Panc1 (cell line): ENCODE measurements around the gene DHRS4.

Experiments
- POLR2AphosphoS5 ChIP-seq: IDR thresholded peaks from 2 replicates; pipeline ENCODE4 v1.6.1; 2012; ENCODE audit warnings: mild to moderate bottlenecking, low read depth, low read length, moderate library complexity
- REST ChIP-seq, 2 experiments: IDR thresholded peaks; 2 replicates each; pipeline ENCODE4 v1.6.1; 2011 to 2012; ENCODE audit warnings: low read depth in 2 of 2, control low read depth in 1 of 2, low read length in 1 of 2, mild to moderate bottlenecking in 1 of 2, moderate library complexity in 1 of 2; ENCODE audit not compliant: insufficient read depth in 1 of 2
- TF ChIP-seq, protein P1 (sequence below): fragments of 450-650 bp; IDR thresholded peaks from 2 replicates; pipeline ENCODE4 v1.5.1; 2017; ENCODE audit warnings: mild to moderate bottlenecking

GRCh38 chr14:23922545-23922944 is 31.0 kb upstream of the DHRS4 start:
- TF ChIP-seq REST (IDR thresholded peaks at IDR 0.05; ENCODE audit: insufficient read depth in 1 of 2, low read depth in 2 of 2, low read length in 1 of 2) (no peak), POLR2AphosphoS5 (no peak)
- TF ChIP-seq, protein P1, sequence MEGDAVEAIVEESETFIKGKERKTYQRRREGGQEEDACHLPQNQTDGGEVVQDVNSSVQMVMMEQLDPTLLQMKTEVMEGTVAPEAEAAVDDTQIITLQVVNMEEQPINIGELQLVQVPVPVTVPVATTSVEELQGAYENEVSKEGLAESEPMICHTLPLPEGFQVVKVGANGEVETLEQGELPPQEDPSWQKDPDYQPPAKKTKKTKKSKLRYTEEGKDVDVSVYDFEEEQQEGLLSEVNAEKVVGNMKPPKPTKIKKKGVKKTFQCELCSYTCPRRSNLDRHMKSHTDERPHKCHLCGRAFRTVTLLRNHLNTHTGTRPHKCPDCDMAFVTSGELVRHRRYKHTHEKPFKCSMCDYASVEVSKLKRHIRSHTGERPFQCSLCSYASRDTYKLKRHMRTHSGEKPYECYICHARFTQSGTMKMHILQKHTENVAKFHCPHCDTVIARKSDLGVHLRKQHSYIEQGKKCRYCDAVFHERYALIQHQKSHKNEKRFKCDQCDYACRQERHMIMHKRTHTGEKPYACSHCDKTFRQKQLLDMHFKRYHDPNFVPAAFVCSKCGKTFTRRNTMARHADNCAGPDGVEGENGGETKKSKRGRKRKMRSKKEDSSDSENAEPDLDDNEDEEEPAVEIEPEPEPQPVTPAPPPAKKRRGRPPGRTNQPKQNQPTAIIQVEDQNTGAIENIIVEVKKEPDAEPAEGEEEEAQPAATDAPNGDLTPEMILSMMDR = no peak
